G401.6 (cell line): ENCODE data around the gene ABCA8.
"Not testable (repeated sequence)": the region's sequence is repeated elsewhere in the genome, so short reads cannot be mapped to it uniquely, and the experiment has no call there.

Experiments used
- FAIRE-seq: peaks from 2 replicates; lab custom pipeline; 2012; peaks lifted over from hg19 to GRCh38; lab: Jason Lieb, UNC

The ABCA8 gene

DNA sequence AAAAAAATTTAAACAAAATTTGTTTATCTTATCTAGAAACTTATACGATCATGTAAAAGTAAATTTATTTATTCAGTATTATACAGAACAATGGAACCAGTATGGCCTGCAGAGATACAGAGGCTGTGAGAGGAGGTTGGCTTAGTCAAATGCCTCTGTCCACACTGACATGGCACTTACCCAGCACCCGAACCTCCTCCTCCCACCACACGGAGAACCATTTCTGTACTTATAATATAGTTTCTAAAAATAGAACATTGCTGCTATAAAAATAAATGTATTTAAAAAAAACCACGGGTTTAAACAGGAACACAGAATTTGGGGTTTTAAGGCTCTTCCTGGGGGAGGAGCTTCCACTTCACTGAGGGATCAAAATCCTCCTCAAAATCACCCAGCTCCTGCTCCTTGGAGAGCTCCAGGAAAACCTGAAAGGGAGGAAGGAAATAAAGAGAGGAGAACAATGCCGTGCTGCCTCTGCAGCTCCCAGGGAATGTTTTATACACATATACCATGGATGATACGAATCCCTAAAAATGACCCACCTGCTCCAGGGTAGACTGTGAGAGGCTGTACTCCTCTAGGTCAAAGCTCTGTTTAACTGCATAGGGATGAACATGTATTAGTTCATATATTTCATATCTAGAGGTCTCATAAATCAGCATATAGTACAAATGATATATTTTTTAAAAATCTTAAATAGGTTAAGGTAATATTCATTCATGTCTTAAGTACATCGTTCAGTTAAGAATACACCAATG is 87.3 kb downstream of the ABCA8 start:
- no peak for FAIRE-seq

DNA sequence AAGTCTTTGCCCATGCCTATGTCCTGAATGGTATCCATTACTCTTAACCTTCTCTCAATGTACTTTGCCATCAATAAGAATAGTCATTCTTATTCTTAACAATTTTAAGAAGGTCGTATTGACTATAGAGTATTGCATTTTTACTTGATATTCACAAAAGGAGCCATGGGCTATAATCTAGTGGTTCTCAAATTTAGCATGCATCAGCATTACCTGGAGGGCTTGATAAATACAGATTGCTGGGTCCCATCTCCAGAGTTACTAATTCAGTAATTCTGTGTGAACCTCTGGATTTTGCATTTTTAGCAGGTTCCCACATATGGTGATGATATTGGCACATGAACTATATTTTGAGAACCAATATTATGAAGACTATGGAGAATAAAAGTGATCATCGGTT is 89.6 kb downstream of the ABCA8 start:
- no peak for FAIRE-seq

DNA sequence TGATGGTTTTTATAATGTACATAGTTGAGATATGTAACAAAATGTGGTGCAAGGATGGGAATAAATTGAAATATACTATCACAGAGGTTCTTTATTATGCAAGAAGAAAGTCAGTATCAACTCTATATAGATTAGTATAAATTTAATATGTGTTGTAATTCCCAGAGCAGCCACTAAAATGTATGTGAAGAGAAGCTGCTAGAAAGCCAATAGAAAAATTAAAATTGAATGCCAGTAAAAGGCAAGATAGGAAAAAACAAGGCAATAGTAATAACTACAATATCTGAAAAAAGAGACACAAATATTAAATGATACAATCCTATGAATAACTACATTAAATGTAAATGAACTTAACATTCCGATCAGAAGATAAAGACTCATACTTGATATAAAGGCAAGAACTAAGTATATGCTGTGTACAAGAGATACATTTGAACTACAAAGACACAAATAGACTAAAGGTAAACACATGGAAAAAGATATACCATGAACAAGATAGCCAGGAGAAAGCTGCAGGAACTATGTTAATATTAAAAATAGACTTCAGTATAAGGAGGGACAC is 92.0 kb downstream of the ABCA8 start:
- FAIRE-seq = no peak

DNA sequence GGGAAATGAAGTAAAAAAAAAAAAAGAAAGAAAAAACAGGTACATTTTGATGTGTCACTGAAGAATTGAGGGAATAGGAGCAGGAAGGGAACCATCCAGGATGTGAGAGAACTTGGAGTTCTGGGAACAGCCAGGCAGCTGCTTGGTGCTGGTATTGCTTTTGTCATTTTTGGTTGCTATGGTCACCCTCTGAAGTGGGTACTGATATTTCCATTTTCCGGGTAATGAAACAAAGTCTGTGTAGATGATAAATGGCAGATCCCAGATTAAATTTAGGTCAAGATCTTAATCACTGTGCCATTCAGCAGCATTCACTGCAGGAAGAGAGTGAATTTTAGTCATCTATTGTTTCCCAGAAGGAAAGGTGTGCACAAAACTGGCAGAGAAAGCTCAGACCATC is 93.6 kb downstream of the ABCA8 start:
- FAIRE-seq = no peak

DNA sequence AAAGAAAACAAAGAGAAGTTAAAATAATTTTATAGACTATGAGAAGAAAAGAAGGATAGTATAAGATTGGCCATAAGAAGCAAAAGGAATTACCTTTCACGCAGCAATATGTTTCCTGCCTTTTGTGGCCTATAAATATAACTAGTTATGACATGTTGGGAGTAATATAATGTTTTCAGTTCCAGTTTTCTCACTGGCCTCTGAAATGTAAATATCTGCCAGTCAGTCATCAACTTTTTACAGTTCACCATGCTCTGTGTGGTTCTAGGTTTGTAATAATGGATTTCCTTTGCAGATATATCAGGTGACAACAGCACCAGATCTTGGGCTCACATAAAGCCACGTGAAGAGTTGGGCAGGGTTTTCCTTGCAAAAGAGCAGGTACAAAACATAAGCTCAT is 94.3 kb downstream of the ABCA8 start:
- FAIRE-seq = no peak

DNA sequence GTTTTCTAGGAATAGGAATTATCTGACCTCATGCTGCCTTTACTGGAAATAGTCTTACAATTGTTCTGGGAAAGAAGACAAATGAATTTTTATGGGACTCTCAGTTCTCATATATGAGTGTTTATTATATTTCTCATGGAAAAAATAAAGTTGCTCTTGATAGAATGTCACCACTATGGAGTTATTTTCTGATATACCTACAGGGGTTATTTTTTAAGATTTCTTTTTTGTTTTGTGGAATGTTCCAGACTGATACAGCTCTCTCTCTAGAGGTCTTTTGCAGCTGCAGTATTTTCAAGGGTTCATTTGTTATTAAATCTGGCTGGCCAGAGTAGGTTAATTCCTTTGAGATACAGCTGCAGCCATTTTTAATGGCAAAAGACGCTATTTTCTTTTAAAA is 100.7 kb downstream of the ABCA8 start:
- FAIRE-seq = no peak

DNA sequence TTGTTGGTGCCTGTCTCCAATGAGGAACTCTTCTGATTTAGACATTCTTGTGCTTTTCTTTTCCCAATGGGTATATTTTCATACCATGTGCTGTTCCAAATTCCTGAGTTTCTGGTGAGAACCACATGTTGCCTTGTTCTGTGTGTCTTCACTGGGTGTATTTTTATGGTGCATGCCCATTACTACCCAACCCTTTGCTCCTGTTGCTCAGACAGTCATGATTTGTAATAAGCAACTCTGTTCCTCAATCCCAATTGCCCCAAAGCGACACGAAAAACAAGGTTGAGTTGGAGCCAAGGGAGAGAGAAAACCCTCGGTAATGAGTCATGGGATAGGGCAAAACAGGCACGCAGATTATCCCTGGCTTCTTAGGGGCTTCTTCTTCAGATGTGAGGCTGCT is 101.8 kb downstream of the ABCA8 start:
- FAIRE-seq = no peak

DNA sequence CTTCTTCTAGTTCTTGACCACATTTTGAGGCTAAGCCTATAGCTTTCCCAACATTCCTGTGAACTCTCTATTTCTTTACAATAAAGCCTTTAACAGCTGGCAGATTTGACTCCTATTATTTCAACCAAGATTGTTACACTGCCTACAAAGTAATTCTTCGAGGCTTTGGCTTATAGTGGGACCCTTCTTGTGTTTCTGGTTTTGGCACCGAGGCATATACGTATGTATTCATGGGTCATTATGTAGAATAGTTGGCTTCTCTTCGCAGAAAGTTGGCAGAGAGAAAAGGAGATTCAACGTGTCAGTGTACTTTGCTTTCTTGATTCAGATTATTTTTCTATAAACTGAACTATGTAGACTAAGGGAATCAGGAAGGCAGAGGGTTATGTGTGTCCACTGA is 102.2 kb downstream of the ABCA8 start:
- no peak for FAIRE-seq

DNA sequence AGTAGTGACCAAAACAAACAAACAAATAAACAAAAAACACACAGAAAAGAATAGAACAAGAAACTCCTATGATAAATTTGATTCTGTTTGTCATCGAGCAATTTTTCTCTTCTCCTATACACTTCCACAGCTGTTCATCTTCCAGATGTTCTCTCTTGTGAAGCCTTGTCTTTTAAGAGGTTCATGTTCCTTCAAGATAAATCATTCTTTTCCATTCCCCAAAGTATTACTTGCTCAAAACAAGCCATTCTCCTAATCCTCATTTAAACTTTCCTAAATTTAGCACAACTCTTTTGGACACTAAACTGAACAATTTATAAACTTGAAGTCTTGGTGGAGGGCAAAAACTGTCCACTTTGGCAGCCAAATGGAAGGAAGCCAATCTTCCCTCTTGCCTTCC is 103.3 kb downstream of the ABCA8 start:
- no peak for FAIRE-seq

DNA sequence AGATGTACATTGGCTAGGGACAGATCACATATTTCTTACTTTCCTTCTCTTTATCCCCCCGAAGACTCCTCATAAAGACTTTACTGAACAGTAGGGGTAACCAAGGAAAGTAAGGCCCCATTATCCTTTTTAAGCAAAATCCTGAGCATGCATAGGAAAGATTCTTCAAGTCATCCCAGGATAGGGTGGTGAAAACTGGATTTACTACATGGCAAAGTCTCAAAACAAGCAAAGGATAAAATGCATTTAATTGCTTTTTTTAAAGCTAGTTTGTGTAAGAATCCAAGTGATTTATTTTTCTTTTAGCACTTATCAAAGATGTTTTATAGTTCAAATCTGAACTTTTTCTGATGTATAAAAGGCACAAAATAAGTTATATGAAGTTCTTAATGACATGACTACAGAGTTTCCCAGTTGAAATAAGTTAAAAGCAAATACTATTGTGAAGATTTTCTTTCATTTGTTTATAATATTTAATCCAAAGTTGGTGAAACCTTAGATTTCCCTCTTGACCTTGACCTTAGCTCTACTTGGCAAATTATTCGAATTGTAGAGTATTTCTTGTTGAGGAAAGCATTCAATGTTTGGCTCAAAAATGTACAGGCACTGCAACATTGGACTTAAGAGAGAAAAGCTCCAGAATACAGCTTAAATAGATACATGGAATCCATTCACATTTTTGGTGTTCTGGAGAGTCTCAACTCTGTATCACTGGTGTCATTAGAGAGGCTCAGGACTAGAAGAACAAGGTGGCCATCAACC is 104.3 kb downstream of the ABCA8 start:
- FAIRE-seq = no peak

DNA sequence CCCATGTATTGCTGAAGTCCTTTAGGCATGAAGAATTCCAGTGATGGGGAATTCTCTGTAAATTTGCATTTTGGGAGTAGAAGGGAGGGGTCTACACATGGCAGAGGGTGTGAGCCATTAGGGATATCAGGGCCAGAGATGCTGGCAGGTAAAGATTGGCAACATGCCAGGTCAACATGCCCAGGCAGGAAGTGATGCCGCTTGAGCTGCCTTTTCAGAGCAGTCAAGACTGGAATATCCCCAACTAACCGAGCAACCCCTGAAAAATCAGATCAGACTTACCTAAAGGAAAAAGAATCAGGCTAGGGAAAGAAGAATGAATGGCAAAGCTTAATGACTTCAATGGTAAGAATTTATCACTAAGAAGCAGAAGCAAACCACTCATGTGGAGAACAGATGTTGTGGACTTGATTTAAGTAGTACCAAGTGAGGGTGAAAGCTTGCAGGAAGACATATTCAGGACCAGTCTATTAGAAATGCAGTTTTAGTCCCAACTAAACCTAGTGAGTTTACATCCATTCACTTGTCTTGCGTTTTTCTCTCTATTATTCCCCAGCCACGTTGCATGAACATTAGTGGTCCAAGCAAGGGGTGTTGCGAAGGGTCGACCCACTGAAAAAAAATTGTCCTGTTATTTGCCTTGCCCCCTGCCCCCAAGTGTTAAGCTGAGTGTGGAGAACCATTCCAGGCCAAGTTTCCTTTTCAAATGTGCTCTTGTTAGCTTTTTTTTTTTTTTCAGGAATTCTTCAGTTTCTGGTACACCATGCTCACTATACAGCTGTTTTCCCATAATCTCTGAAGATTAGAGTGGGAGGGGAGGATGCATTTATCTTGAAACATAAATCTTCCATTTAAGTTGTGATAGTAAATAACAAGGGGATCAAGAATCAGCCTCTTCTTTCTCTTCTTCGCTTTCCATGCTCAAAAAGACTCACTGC is 105.2 kb downstream of the ABCA8 start:
- FAIRE-seq = no peak

DNA sequence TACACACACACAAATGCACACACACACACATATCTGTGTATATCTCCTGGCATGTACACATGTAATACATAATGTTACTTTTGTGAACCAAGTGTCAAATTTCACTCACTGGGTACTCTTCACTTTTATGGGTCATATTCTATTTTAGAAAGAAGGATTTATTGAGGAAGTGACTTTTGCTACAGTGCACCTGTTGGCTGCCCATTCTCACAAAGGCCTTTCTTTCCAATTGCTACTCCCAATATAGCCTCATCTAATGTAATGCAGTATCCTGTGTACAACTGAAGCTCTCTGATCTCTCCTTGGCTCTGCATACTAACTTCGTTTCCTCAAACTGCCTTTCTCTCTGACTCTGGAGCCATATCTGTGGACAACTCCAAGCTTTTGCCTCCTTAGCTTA is 107.5 kb downstream of the ABCA8 start:
- FAIRE-seq = no peak

DNA sequence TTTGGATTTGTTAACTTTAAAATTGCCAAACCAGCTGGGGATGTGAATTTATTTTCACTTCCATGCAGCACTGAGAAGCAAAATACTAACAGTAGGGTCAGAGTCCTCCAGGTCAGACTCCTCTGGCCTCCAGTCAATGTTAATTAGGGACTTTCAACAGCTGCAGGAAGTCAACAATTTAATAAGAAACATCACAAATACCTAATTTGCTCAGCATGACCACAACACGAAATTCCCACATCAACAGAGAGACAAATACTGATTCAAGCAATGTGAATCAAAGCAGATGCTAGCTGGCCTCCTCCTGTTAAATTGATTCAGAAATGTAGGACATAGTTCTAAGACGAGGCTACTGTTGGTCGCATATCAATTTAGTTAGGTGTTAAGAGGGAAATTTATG is 111.7 kb downstream of the ABCA8 start:
- FAIRE-seq = no peak

DNA sequence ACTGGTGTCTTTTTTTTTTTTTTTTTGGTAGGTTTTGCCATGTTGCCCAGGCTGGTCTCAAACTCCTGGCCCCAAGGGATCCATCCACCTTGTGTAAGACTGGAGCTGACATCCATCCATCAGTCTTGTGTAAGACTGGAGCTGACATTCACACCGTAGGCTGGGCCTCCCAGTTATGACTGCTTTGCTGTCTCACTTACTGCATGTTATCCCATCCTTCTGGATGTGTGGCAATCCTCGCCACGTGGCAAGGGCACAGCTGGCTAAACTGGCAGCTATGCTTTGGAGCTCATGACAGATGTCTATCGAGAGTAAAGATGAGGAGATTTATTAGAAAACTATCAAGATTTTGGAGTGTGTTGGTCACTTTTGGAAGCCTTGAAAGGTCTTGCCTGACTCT is 115.1 kb downstream of the ABCA8 start:
- FAIRE-seq = no peak

DNA sequence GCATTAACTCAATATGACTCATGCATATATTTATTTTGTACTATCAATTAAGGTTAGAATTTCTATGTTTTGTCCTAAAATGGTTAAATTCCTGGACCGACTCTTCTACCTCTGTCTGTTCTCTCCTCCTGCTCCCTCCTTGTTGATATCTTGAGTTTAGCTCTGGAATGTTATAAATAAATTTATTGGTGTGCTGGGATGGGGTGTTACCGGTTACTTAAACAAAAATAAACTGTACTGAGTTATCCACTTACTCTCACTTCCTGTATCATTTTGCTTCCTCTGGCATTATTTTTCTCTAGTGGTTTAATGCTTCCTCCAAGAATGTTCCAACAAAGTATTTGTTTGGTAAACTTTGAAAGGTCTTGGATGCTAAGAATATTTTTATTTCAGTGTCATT is 120.1 kb downstream of the ABCA8 start:
- no peak for FAIRE-seq

DNA sequence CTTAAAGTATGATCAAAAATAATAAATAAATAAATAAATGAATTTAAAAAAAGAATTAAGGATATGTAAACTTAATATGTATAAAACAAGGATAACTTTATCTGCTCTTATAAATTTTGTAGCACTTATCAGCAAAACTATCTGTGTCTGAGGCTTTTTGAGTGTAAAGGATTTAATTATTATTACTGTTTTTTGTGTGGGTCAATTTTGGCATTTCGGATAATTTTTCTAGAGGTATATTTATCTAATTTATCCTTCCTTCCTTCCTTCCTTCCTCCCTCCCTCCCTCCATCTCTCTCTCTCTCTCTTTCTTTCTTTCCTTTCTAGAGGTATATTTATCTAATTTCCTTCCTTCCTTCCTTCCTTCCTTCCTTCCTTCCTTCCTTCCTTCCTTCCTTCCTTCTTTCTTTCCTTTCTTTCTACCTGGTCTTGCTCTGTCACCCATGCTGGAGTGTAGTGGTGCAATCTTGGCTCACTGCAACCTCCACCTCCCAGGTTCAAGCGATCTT is 120.8 kb downstream of the ABCA8 start:
- FAIRE-seq = no peak

DNA sequence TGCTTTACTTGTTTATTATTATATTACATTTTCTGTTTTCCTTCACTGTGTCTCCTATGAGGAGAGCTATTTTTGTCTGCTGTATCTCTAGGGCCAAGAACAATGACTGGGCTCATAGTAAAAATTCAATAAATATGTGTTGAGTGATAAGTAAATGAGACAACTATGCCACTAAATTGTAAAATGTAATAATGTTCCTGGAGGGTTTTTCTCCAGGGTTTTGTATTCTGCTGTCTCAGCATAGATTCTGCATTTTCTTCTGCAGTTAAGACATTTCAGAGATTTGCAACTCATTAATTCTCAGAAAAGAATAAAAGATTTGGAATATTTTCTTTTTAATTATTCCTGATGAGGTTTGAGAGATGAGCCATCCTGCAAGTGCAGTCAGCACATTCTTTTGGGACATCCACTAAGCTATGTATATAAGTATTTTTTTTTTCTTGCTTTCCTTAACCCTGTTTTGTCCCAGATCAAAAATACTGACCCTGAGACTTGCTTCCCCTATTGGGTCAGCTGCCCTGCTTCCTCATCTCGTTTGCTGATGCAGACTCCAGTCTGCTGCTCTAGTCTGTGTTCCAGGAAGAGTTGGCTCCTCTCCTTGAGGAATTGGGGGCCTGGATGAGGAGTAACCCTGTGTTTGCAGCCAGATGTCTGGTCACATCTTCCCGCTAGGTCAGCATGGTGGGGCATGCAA is 122.9 kb downstream of the ABCA8 start:
- FAIRE-seq = no peak

DNA sequence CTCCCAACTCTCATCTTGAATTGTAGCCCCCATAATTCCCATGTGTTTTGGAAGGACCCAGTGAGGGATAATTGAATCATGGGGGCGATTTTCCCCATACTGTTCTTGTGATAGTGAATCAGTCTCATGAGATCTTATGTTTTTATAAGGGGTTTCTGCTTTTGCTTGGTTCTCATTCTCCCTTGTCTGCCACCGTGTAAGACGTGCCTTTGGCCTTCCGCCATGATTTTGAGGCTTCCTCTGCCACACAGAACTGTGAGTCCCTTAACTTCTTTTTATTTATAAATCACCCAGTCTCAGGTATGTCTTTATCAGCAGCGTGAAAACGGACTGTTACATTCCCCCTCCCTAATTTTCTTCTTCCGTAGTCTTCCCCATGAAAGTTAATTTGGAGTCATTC is 124.0 kb downstream of the ABCA8 start:
- no peak for FAIRE-seq

DNA sequence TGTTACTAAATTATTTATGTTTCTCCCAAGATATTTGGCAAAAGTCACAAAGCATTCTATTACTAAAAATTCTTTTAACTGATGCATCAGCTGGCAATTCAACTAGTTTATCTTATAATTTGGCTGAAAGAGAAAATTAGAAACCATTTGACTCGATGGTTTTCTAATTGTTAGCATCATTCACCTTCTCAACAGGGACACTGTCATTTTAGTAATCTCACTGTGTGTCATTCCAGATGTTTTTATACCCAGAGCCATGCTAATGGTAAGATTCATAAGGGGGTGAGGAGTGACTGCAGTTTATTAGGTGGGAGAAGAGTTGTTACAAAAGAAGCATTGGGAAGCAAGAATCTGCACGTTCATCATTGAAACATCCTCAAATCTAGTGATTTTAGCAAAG is 124.9 kb downstream of the ABCA8 start:
- no peak for FAIRE-seq

DNA sequence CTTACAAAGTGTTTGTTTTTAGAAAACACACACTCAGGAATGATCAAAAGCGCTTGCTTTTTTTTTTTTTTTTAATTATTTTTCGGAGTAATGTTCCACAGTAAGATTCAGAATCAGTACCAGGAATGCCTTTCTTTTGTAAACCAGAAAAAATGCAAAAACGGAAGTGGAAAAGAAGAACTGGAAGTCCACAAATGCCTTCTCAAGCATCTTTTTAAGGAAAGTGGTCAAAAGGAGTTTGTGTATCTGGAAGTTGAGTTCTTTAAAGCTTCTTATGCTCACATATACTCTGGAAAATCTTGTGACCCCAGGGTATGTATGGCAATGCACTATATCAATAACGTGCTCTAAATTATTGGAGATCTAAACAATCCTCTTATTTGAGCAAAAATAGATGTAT is 126.0 kb downstream of the ABCA8 start:
- no peak for FAIRE-seq

DNA sequence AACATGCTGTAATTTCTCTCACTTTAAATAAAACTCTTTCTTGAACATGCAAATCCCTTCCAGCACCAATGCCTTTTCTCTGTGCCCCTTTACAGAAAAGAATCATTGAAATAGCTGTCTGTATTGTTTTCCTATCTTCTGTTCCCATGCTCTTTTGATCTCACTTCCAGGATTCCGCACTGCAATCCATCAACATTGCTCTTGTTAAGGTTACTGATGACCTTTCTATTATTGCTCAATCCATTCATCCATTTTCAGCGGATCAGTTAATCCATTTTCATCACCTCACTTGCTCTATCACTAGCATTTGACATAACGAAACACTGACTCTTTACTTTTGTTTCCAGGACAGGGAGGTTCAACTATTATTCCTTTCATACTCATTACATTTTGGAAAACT is 130.5 kb downstream of the ABCA8 start:
- no peak for FAIRE-seq

DNA sequence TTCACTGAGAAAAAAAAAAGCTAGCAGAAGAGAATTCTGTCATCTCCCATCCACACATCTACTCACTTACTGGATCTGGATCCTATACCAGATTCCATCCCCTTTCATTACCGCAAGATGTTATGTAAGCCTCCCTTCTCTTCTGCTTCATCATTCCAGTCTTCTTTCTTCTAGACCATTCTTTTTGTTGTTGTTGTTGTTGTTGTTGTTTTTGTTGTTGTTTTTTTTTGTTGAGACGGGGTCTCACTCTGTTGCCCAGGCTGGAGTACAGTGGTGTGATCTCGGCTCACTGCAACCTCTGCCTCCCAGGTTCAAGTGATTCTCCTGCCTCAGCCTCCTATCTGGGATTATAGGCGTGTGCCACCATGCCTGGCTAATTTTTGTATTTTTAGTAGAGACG is 131.0 kb downstream of the ABCA8 start:
- FAIRE-seq = not testable (repeated sequence)
